ENCODE results near the gene TRAM2. TPM values are rescaled to one million over a fixed set of nuclear protein-coding genes. Genes with fewer than 3 reads are reported as not detected.

Gene TRAM2
- total and polyA plus RNA-seq, 10 of the 15 experiments (the other 5 are each of a cell fraction or from before 2014, with no cell fraction given), result 2.5 to 15.0 (median 11.0) TPM

DNA sequence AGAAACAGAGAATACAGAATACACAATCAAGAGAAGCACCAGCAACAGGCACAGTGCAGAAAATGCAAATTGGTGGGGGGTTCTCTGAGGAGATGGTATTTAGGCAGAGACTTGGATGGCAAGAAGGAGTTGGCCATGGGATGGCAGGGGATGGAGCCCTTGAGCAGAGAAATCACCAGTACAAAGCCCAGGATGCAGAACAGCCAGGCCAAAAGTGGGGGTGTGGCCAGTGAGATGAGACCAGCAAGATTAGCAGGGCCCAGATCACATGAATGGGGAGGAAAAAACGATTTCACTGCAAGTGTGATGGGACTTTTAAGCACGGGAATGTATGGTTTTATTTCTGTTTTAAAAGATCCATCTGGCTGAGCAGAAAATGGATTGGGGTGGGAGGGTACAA is 63.4 kb downstream of the TRAM2 start:
- H3K4me2 ChIP-seq (ENCODE audit: control insufficient read depth, insufficient read depth), result no peak overlapping the region
- POLR2A ChIA-PET, result no interaction called here
- WGBS (ENCODE audit: insufficient coverage, insufficient replicate concordance, low lambda C conversion rate, missing lambda C conversion rate), result 29% methylated on average over 2 of the region's 2 CpGs
- in situ Hi-C loops (cut with MboI) (no loop called here), intact Hi-C loops (cut with micrococcal nuclease; ENCODE audit: unreplicated experiment) (no loop called here)
- H3K27me3 ChIP-seq (replicated peaks in 1 of 2; ENCODE audit: control insufficient read depth in 2 of 2, insufficient read depth in 2 of 2, low read length in 1 of 2), result no peaks in the 10 kb centered on the region
- TF ChIP-seq GABPA (IDR thresholded peaks at IDR 0.05; ENCODE audit: low read depth) (no peak), NRF1 (conservative IDR thresholded peaks at IDR 0.05; ENCODE audit: low read depth, low read length) (no peak), TCF12 (IDR thresholded peaks at IDR 0.05; ENCODE audit: low read depth, low read length) (no peak)
- no peak overlapping the region for H3K9ac ChIP-seq (ENCODE audit: control insufficient read depth, insufficient read depth, low read length)
- H4K20me1 ChIP-seq (ENCODE audit: control insufficient read depth, insufficient read depth), result no peaks in the 10 kb centered on the region
- H2AFZ ChIP-seq (ENCODE audit: control insufficient read depth, low read depth, low read length), result no peak overlapping the region
- FAIRE-seq, result no peak
- no peak for ATAC-seq
- RAD21 ChIA-PET (ENCODE audit: unreplicated experiment), result no interaction called here
- CTCF ChIA-PET, result no interaction called here
- H3K4me1 ChIP-seq (ENCODE audit: control insufficient read depth, insufficient read depth, low read length), result peaks cover 7% of the 10 kb centered on the region
- H3K9me3 ChIP-seq (replicated peaks; ENCODE audit: control insufficient read depth, insufficient read depth, low read length), result no peaks in the 10 kb centered on the region
- H3K79me2 ChIP-seq (ENCODE audit: control insufficient read depth, insufficient read depth, low read length), result no peaks in the 10 kb centered on the region
- SMC1A ChIA-PET (ENCODE audit: uncharacterized antibody, unreplicated experiment), result no interaction called here
- no peak overlapping the region for H3K27ac ChIP-seq (ENCODE audit: control insufficient read depth, insufficient read depth)
- no peak overlapping the region for H3K4me3 ChIP-seq
- no TSS peak for BruUV-seq (replicated peaks)
- DNase-seq (ENCODE audit: low read depth, low spot score), result no peak
- H3K36me3 ChIP-seq (ENCODE audit: control insufficient read depth in 2 of 2, insufficient read depth in 2 of 2, low read length in 1 of 2), result peaks cover 16 to 18% of the 10 kb centered on the region in 2 experiments; a peak in 3 of 4 replicates

GRCh38 chr6:52512199-52512598 is 64.7 kb downstream of the TRAM2 start:
- FAIRE-seq (no peak), DNase-seq (ENCODE audit: low read depth, low spot score) (no peak), ATAC-seq (no peak)
- H3K9ac ChIP-seq (ENCODE audit: control insufficient read depth, insufficient read depth, low read length), result no peak overlapping the region
- H3K4me2 ChIP-seq (ENCODE audit: control insufficient read depth, insufficient read depth), result no peak overlapping the region
- POLR2A ChIA-PET, result interaction anchor here (0.5 kb wide), 1 partner anchor 296 kb away, joined by 3 read pairs; no protein-coding TSS in a partner anchor
- no peak overlapping the region for H3K27ac ChIP-seq (ENCODE audit: control insufficient read depth, insufficient read depth)
- intact Hi-C loops (cut with micrococcal nuclease; ENCODE audit: unreplicated experiment), result no loop called here
- no peaks in the 10 kb centered on the region for H4K20me1 ChIP-seq (ENCODE audit: control insufficient read depth, insufficient read depth)
- in situ Hi-C loops (cut with MboI), result no loop called here
- no peak overlapping the region for H3K4me3 ChIP-seq
- CTCF ChIA-PET, result no interaction called here
- BruUV-seq (replicated peaks), result no TSS peak
- WGBS (ENCODE audit: insufficient coverage, insufficient replicate concordance, low lambda C conversion rate, missing lambda C conversion rate), result 100% methylated on average over 4 of the region's 4 CpGs
- no peak overlapping the region for H2AFZ ChIP-seq (ENCODE audit: control insufficient read depth, low read depth, low read length)
- H3K79me2 ChIP-seq (ENCODE audit: control insufficient read depth, insufficient read depth, low read length), result no peaks in the 10 kb centered on the region
- H3K36me3 ChIP-seq (ENCODE audit: control insufficient read depth in 2 of 2, insufficient read depth in 2 of 2, low read length in 1 of 2), result peaks cover 14 to 22% of the 10 kb centered on the region in 2 experiments; a peak in 3 of 4 replicates
- no peaks in the 10 kb centered on the region for H3K9me3 ChIP-seq (replicated peaks; ENCODE audit: control insufficient read depth, insufficient read depth, low read length)
- no peaks in the 10 kb centered on the region for H3K27me3 ChIP-seq (replicated peaks in 1 of 2; ENCODE audit: control insufficient read depth in 2 of 2, insufficient read depth in 2 of 2, low read length in 1 of 2)
- RAD21 ChIA-PET (ENCODE audit: unreplicated experiment), result no interaction called here
- no peak for TF ChIP-seq STAT3 (IDR thresholded peaks at IDR 0.05; ENCODE audit: low read depth, low read length)
- no peak for TF ChIP-seq NR2C2 (IDR thresholded peaks at IDR 0.05; ENCODE audit: borderline replicate concordance, control insufficient read depth, insufficient read length, low read depth)
- TF ChIP-seq FOXK2 (IDR thresholded peaks at IDR 0.05), result no peak
- H3K4me1 ChIP-seq (ENCODE audit: control insufficient read depth, insufficient read depth, low read length), result no peaks in the 10 kb centered on the region; the same call in 1 of the 2 replicates
- SMC1A ChIA-PET (ENCODE audit: uncharacterized antibody, unreplicated experiment), result no interaction called here
